Spleen (tissue), 7 donors: ENCODE measurements around the gene AASDHPPT.
"Not testable (repeated sequence)": the region's sequence is repeated elsewhere in the genome, so short reads cannot be mapped to it uniquely, and the experiment has no call there.

Source experiments
- CTCF ChIP-seq, 11 experiments: fragments of 200-600 bp in 7 of 11; fragments of 450-650 bp in 4 of 11; sonication (generic) in 4 of 11; IDR thresholded peaks in 8 of 11; conservative IDR thresholded peaks in 3 of 11; 1 replicate in 7 of 11; 2 replicates in 4 of 11; pipeline versions ENCODE4 v1.4.0 to v1.8.0; 2016 to 2021; ENCODE audit warnings: antibody characterized with exemption in 11 of 11, inconsistent platforms in 4 of 11, mild to moderate bottlenecking in 1 of 11
- POLR2AphosphoS5 ChIP-seq, 3 donors: sonication (generic); formaldehyde crosslinking; IDR thresholded peaks; one replicate each; pipeline ENCODE4 v1.5.1; 2017; ENCODE audit warnings: antibody characterized with exemption in 3 of 3
- donor health status: DM: no; HTN: no; CAD: no; lungs with moderate emphysema.
- donor health status: DM: no; HTN: no; CAD: no.
- donor health status: DM: no; HTN: no; CAD: no.

- not testable (repeated sequence) for TF ChIP-seq CTCF (IDR thresholded peaks at IDR 0.05 in 8 of 11, conservative IDR thresholded peaks at IDR 0.05 in 3 of 11); POLR2AphosphoS5 (IDR thresholded peaks at IDR 0.05)
Observed at GRCh38 chr11:106058377-106058776, 19.1 kb upstream of the AASDHPPT start.
